HEK293 (cell line): Measurements from ENCODE around the gene ADAMTS2.

Experiments
- CTCF ChIA-PET: fragments of 350-600 bp; formaldehyde crosslinking; extraction: SDS; loops from one replicate; lab custom pipeline; 2021; ENCODE audit warnings: antibody characterized with exemption; lab: Yijun Ruan, JAX
- POLR2A ChIA-PET: fragments of 300-600 bp; formaldehyde crosslinking; extraction: SDS; loops from one replicate; lab custom pipeline; 2020; ENCODE audit warnings: antibody characterized with exemption, inconsistent platforms; lab: Yijun Ruan, JAX
- H3K27ac ChIP-seq: fragments of 200-500 bp; sonication (Bioruptor generic); 2 replicates; pipeline ENCODE4 v1.5.1; 2014; ENCODE audit warnings: low read depth, low read length, control low read depth, inconsistent platforms; ENCODE audit errors: extremely low read depth
- H3K36me3 ChIP-seq, 2 experiments: fragments of 200-500 bp in 1 of 2; sonication (Bioruptor generic) in 1 of 2; 1 replicate in 1 of 2; 2 replicates in 1 of 2; pipeline ENCODE4 v1.5.1; 2014 to 2017; ENCODE audit warnings: inconsistent platforms in 2 of 2, low read length in 2 of 2; ENCODE audit not compliant: control insufficient read depth in 2 of 2, insufficient read depth in 1 of 2
- H3K4me1 ChIP-seq: fragments of 200-500 bp; sonication (Bioruptor generic); 2 replicates; pipeline ENCODE4 v1.5.1; 2014; ENCODE audit warnings: mild to moderate bottlenecking, low read length, inconsistent platforms; ENCODE audit not compliant: control insufficient read depth, insufficient read depth
- H3K4me3 ChIP-seq: 2 replicates; pipeline ENCODE4 v1.5.1; 2011; ENCODE audit warnings: low read depth, mild to moderate bottlenecking, control low read depth, low read length, moderate library complexity
- H3K9me3 ChIP-seq: fragments of 200-500 bp; sonication (Bioruptor generic); 2 replicates; pipeline ENCODE4 v1.5.1; 2014; ENCODE audit warnings: low read depth, low read length, inconsistent platforms; ENCODE audit not compliant: control insufficient read depth, insufficient read depth
- BCL11B ChIP-seq: fragments of 450-650 bp; formaldehyde crosslinking; IDR thresholded peaks from 2 replicates; pipeline ENCODE4 v1.5.1; 2016; ENCODE audit warnings: low read depth, missing biosample characterization, missing genetic modification characterization
- EGR2 ChIP-seq: fragments of 450-650 bp; formaldehyde crosslinking; IDR thresholded peaks from 2 replicates; pipeline ENCODE4 v1.5.1; 2016; ENCODE audit warnings: low read depth, missing biosample characterization, missing genetic modification characterization
- MYNN ChIP-seq: fragments of 450-650 bp; formaldehyde crosslinking; IDR thresholded peaks from 2 replicates; pipeline ENCODE4 v1.5.1; 2016; ENCODE audit warnings: missing biosample characterization, missing genetic modification characterization, borderline replicate concordance
- OSR2 ChIP-seq: fragments of 450-650 bp; formaldehyde crosslinking; IDR thresholded peaks from 2 replicates; pipeline ENCODE4 v1.5.1; 2016; ENCODE audit warnings: missing biosample characterization, missing genetic modification characterization
- SCRT1 ChIP-seq: fragments of 450-650 bp; formaldehyde crosslinking; IDR thresholded peaks from 2 replicates; pipeline ENCODE4 v1.5.1; 2016; ENCODE audit warnings: missing biosample characterization, missing genetic modification characterization, borderline replicate concordance
- ZIC2 ChIP-seq: fragments of 450-650 bp; formaldehyde crosslinking; IDR thresholded peaks from 2 replicates; pipeline ENCODE4 v1.5.1; 2016; ENCODE audit warnings: missing biosample characterization, missing genetic modification characterization
- ZNF148 ChIP-seq: fragments of 450-650 bp; formaldehyde crosslinking; IDR thresholded peaks from 2 replicates; pipeline ENCODE4 v1.5.0; 2017; ENCODE audit warnings: missing biosample characterization, missing genetic modification characterization, borderline replicate concordance
- ZNF239 ChIP-seq: fragments of 450-650 bp; formaldehyde crosslinking; IDR thresholded peaks from 2 replicates; pipeline ENCODE4 v1.5.1; 2016; ENCODE audit warnings: missing biosample characterization, missing genetic modification characterization
- ZNF274 ChIP-seq, 2 experiments: fragments of 200-500 bp in 1 of 2; fragments of 450-650 bp in 1 of 2; sonication (Bioruptor generic) in 1 of 2; formaldehyde crosslinking in 1 of 2; IDR thresholded peaks; 2 replicates each; pipeline versions ENCODE4 v1.5.1 to v1.6.1; 2014 to 2016; ENCODE audit warnings: borderline replicate concordance in 1 of 2, inconsistent platforms in 1 of 2, low read length in 1 of 2, missing biosample characterization in 1 of 2, missing genetic modification characterization in 1 of 2
- ZNF362 ChIP-seq: fragments of 450-650 bp; formaldehyde crosslinking; IDR thresholded peaks from 2 replicates; pipeline ENCODE4 v1.5.1; 2016; ENCODE audit warnings: missing biosample characterization, missing genetic modification characterization
- ZNF548 ChIP-seq: fragments of 450-650 bp; formaldehyde crosslinking; IDR thresholded peaks from 2 replicates; pipeline ENCODE4 v1.5.1; 2016; ENCODE audit warnings: missing biosample characterization, missing genetic modification characterization
- ZNF629 ChIP-seq: fragments of 450-650 bp; formaldehyde crosslinking; IDR thresholded peaks from 2 replicates; pipeline ENCODE4 v1.5.1; 2017; ENCODE audit warnings: missing biosample characterization, missing genetic modification characterization
- ZNF660 ChIP-seq: fragments of 450-650 bp; IDR thresholded peaks from 2 replicates; pipeline ENCODE4 v1.5.1; 2018; ENCODE audit warnings: missing biosample characterization, mild to moderate bottlenecking, missing genetic modification characterization
- ZSCAN23 ChIP-seq: fragments of 450-650 bp; formaldehyde crosslinking; IDR thresholded peaks from 2 replicates; pipeline ENCODE4 v1.5.1; 2016; ENCODE audit warnings: missing biosample characterization, missing genetic modification characterization
- TF ChIP-seq, protein P1 (sequence below): fragments of 450-650 bp; formaldehyde crosslinking; conservative IDR thresholded peaks from 2 replicates; pipeline ENCODE4 v1.5.1; 2016; ENCODE audit warnings: low read depth, missing biosample characterization, missing genetic modification characterization
- TF ChIP-seq, protein P2 (sequence below): fragments of 450-650 bp; formaldehyde crosslinking; IDR thresholded peaks from 2 replicates; pipeline ENCODE4 v1.5.1; 2016; ENCODE audit warnings: missing biosample characterization, missing genetic modification characterization

Gene ADAMTS2

GRCh38 chr5:179195561-179196404 lies 149.5 kb downstream of the ADAMTS2 start (continued):
- TF ChIP-seq, protein P1, sequence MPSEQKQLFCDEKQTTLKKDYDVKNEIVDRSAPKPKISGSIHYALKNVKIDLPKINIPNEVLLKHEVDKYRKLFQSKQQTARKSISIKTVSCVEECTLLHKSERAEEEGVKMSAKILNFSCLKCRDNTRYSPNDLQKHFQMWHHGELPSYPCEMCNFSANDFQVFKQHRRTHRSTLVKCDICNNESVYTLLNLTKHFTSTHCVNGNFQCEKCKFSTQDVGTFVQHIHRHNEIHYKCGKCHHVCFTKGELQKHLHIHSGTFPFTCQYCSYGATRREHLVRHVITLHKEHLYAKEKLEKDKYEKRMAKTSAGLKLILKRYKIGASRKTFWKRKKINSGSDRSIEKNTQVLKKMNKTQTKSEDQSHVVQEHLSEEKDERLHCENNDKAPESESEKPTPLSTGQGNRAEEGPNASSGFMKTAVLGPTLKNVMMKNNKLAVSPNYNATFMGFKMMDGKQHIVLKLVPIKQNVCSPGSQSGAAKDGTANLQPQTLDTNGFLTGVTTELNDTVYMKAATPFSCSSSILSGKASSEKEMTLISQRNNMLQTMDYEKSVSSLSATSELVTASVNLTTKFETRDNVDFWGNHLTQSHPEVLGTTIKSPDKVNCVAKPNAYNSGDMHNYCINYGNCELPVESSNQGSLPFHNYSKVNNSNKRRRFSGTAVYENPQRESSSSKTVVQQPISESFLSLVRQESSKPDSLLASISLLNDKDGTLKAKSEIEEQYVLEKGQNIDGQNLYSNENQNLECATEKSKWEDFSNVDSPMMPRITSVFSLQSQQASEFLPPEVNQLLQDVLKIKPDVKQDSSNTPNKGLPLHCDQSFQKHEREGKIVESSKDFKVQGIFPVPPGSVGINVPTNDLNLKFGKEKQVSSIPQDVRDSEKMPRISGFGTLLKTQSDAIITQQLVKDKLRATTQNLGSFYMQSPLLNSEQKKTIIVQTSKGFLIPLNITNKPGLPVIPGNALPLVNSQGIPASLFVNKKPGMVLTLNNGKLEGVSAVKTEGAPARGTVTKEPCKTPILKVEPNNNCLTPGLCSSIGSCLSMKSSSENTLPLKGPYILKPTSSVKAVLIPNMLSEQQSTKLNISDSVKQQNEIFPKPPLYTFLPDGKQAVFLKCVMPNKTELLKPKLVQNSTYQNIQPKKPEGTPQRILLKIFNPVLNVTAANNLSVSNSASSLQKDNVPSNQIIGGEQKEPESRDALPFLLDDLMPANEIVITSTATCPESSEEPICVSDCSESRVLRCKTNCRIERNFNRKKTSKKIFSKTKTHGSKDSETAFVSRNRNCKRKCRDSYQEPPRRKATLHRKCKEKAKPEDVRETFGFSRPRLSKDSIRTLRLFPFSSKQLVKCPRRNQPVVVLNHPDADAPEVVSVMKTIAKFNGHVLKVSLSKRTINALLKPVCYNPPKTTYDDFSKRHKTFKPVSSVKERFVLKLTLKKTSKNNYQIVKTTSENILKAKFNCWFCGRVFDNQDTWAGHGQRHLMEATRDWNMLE = no peak
- TF ChIP-seq ZNF239 (tag by site-specific recombination) = no peak
- TF ChIP-seq OSR2 (tag by site-specific recombination) = no peak
- TF ChIP-seq MYNN = no peak

DNA sequence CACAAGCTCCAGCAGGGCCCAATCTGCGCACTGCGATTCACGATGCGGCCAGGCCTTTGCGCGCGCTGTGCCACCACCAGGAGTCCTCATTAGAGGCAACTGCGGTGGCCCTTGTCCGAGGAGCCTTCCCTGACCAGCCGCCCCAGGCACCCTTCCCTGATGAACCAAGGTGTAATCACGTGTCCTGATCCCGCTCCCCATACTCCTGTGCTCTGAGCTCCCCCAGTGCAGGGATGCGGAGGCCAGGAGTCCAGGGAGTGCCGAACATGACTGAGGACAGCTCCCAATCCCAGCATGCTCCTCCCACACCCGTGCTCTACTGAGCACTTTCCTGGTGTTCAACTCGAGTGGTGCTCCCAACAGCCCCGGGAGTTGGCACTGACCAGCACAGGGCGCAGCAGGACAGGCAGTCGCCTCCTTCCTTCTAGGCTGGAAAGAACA lies 150.3 kb downstream of the ADAMTS2 start:
- CTCF ChIA-PET = no interaction called here
- POLR2A ChIA-PET = no interaction called here

More for the DNA sequence above, 150.3 kb downstream of the ADAMTS2 start:
- no peaks in the 10 kb centered on the region for H3K4me1 ChIP-seq
- H3K9me3 ChIP-seq = no peaks in the 10 kb centered on the region
- no peak overlapping the region for H3K27ac ChIP-seq
- no peaks in the 10 kb centered on the region for H3K36me3 ChIP-seq
- no peak for TF ChIP-seq ZIC2 (tag by site-specific recombination)
- TF ChIP-seq SCRT1 (tag by site-specific recombination) = no peak
- no peak for TF ChIP-seq ZNF362 (tag by site-specific recombination)
- no peak for TF ChIP-seq ZSCAN23 (tag by site-specific recombination)
- no peak for TF ChIP-seq ZNF274 (IDR thresholded peaks at IDR 0.05; ENCODE audit: low read length)
- TF ChIP-seq ZNF274 (tag by site-specific recombination; IDR thresholded peaks at IDR 0.05; ENCODE audit: borderline replicate concordance) = no peak
- TF ChIP-seq BCL11B (tag by site-specific recombination) = no peak
- TF ChIP-seq MYNN = no peak
- TF ChIP-seq ZNF548 (tag by site-specific recombination) = no peak
- TF ChIP-seq ZNF629 = no peak
- TF ChIP-seq ZNF660 (tag by site-specific recombination) = no peak
- no peak for TF ChIP-seq EGR2 (tag by site-specific recombination)
- no peak for TF ChIP-seq ZNF148 (tag by site-specific recombination)
- TF ChIP-seq, protein P2, sequence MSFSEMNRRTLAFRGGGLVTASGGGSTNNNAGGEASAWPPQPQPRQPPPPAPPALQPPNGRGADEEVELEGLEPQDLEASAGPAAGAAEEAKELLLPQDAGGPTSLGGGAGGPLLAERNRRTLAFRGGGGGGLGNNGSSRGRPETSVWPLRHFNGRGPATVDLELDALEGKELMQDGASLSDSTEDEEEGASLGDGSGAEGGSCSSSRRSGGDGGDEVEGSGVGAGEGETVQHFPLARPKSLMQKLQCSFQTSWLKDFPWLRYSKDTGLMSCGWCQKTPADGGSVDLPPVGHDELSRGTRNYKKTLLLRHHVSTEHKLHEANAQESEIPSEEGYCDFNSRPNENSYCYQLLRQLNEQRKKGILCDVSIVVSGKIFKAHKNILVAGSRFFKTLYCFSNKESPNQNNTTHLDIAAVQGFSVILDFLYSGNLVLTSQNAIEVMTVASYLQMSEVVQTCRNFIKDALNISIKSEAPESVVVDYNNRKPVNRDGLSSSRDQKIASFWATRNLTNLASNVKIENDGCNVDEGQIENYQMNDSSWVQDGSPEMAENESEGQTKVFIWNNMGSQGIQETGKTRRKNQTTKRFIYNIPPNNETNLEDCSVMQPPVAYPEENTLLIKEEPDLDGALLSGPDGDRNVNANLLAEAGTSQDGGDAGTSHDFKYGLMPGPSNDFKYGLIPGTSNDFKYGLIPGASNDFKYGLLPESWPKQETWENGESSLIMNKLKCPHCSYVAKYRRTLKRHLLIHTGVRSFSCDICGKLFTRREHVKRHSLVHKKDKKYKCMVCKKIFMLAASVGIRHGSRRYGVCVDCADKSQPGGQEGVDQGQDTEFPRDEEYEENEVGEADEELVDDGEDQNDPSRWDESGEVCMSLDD (tag by site-specific recombination) = no peak
- no peak overlapping the region for H3K4me3 ChIP-seq
